Thyroid gland (tissue), 4 donors: ENCODE data around the gene ALKBH5.

Source experiments
- POLR2A ChIP-seq, 2 donors: fragments of 450-650 bp; IDR thresholded peaks; one replicate each; pipeline ENCODE4 v1.6.1; 2017; ENCODE audit warnings: antibody characterized with exemption in 2 of 2, mild to moderate bottlenecking in 2 of 2, moderate library complexity in 1 of 2
- TF ChIP-seq, protein P1 (sequence below), 6 experiments: fragments of 200-600 bp in 3 of 6; fragments of 450-650 bp in 3 of 6; sonication (generic) in 3 of 6; IDR thresholded peaks; one replicate each; pipeline ENCODE4 v1.5.1; 2016 to 2019; ENCODE audit warnings: antibody characterized with exemption in 6 of 6, mild to moderate bottlenecking in 2 of 6, inconsistent platforms in 1 of 6, moderate library complexity in 1 of 6

DNA sequence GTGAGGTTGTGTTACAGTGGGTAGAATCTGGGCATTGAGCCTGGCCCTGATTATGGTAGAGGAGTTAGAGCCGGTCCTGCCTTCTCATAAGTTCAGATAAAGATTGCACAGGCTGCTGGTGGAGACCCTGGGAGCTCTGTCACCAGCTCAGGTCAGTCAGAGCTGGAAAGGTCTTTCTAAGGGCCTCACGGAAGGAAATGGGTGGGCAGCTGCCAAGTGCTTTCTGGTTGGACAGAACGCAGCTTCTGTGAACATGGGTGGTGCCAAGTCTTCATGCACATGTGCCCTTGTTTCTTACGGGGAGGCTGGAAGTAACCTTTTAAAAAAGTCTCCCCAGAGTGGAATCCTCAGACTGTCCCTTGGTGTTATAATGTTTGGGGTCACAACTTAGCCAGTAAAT lies 14.9 kb downstream of the ALKBH5 start:
- TF ChIP-seq POLR2A (IDR thresholded peaks at IDR 0.05): no peak
- TF ChIP-seq, protein P1, sequence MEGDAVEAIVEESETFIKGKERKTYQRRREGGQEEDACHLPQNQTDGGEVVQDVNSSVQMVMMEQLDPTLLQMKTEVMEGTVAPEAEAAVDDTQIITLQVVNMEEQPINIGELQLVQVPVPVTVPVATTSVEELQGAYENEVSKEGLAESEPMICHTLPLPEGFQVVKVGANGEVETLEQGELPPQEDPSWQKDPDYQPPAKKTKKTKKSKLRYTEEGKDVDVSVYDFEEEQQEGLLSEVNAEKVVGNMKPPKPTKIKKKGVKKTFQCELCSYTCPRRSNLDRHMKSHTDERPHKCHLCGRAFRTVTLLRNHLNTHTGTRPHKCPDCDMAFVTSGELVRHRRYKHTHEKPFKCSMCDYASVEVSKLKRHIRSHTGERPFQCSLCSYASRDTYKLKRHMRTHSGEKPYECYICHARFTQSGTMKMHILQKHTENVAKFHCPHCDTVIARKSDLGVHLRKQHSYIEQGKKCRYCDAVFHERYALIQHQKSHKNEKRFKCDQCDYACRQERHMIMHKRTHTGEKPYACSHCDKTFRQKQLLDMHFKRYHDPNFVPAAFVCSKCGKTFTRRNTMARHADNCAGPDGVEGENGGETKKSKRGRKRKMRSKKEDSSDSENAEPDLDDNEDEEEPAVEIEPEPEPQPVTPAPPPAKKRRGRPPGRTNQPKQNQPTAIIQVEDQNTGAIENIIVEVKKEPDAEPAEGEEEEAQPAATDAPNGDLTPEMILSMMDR (IDR thresholded peaks at IDR 0.05): no peak
